ENCODE measurements around the gene PAPPA2. TPM values are rescaled to one million over a fixed set of nuclear protein-coding genes. Genes with fewer than 3 reads are reported as not detected.

PAPPA2 gene
- total and polyA plus RNA-seq, 2 donors (not counting 1 experiment from before 2014, with no cell fraction given): 0.24 to 4.1 TPM

GRCh38 chr1:176785056-176785455, 322.1 kb downstream of the PAPPA2 start:
- Histone ChIP-seq H3K4me2 (ENCODE audit: extremely low read depth, insufficient read depth, low read length) (no peak overlapping the region), H3K9me3 (ENCODE audit: control insufficient read depth, insufficient read depth, low read depth, low read length) (no peaks in the 10 kb centered on the region), H3K9ac (ENCODE audit: insufficient read depth, low read length) (no peak overlapping the region), H4K20me1 (ENCODE audit: control insufficient read depth, extremely low read depth, insufficient read depth, low read length) (no peaks in the 10 kb centered on the region), H3K4me3 (replicated peaks in 1 of 4; ENCODE audit: control extremely low read depth in 1 of 4, insufficient read depth in 1 of 4, low read depth in 3 of 4, low read length in 4 of 4) (no peak overlapping the region), H3K27ac (ENCODE audit: insufficient read depth, low read length) (no peak overlapping the region), H3K27me3 (ENCODE audit: control insufficient read depth, insufficient read depth, low read length) (no peaks in the 10 kb centered on the region), H3K79me2 (ENCODE audit: control insufficient read depth, insufficient read depth, low read length) (no peaks in the 10 kb centered on the region), H3K36me3 (ENCODE audit: control insufficient read depth, insufficient read depth, low read length) (no peaks in the 10 kb centered on the region), H3K4me1 (ENCODE audit: control insufficient read depth, extremely low read depth, insufficient read depth, low read length) (no peaks in the 10 kb centered on the region), H2AFZ (ENCODE audit: low read length) (no peak overlapping the region)
- TF ChIP-seq EZH2 (IDR thresholded peaks at IDR 0.05; ENCODE audit: low read length, missing control alignments) (no peak), CTCF (conservative IDR thresholded peaks at IDR 0.05 in 1 of 2, IDR thresholded peaks at IDR 0.05 in 1 of 2; ENCODE audit: low read depth in 1 of 2, low read length in 2 of 2) (no peak)
- no peak for DNase-seq (ENCODE audit: low read depth in 2 of 2)

GRCh38 chr1:176785791-176786190, 322.8 kb downstream of the PAPPA2 start:
- Histone ChIP-seq H3K4me1 (ENCODE audit: control insufficient read depth, extremely low read depth, insufficient read depth, low read length) (no peaks in the 10 kb centered on the region), H3K27ac (ENCODE audit: insufficient read depth, low read length) (no peak overlapping the region), H3K9ac (ENCODE audit: insufficient read depth, low read length) (no peak overlapping the region), H3K4me2 (ENCODE audit: extremely low read depth, insufficient read depth, low read length) (no peak overlapping the region), H3K4me3 (replicated peaks in 1 of 4; ENCODE audit: control extremely low read depth in 1 of 4, insufficient read depth in 1 of 4, low read depth in 3 of 4, low read length in 4 of 4) (no peak overlapping the region), H3K36me3 (ENCODE audit: control insufficient read depth, insufficient read depth, low read length) (no peaks in the 10 kb centered on the region), H2AFZ (ENCODE audit: low read length) (no peak overlapping the region), H4K20me1 (ENCODE audit: control insufficient read depth, extremely low read depth, insufficient read depth, low read length) (no peaks in the 10 kb centered on the region), H3K79me2 (ENCODE audit: control insufficient read depth, insufficient read depth, low read length) (no peaks in the 10 kb centered on the region), H3K27me3 (ENCODE audit: control insufficient read depth, insufficient read depth, low read length) (no peaks in the 10 kb centered on the region), H3K9me3 (ENCODE audit: control insufficient read depth, insufficient read depth, low read depth, low read length) (no peaks in the 10 kb centered on the region)
- TF ChIP-seq EZH2 (IDR thresholded peaks at IDR 0.05; ENCODE audit: low read length, missing control alignments) (no peak), CTCF (conservative IDR thresholded peaks at IDR 0.05 in 1 of 2, IDR thresholded peaks at IDR 0.05 in 1 of 2; ENCODE audit: low read depth in 1 of 2, low read length in 2 of 2) (no peak)
- no peak for DNase-seq (ENCODE audit: low read depth in 2 of 2)

- Histone ChIP-seq H3K36me3 (ENCODE audit: control insufficient read depth, insufficient read depth, low read length) (no peaks in the 10 kb centered on the region), H3K9me3 (ENCODE audit: control insufficient read depth, insufficient read depth, low read depth, low read length) (no peaks in the 10 kb centered on the region), H3K27me3 (ENCODE audit: control insufficient read depth, insufficient read depth, low read length) (no peaks in the 10 kb centered on the region), H3K79me2 (ENCODE audit: control insufficient read depth, insufficient read depth, low read length) (no peaks in the 10 kb centered on the region), H3K27ac (ENCODE audit: insufficient read depth, low read length) (no peak overlapping the region), H3K4me2 (ENCODE audit: extremely low read depth, insufficient read depth, low read length) (no peak overlapping the region), H2AFZ (ENCODE audit: low read length) (no peak overlapping the region), H4K20me1 (ENCODE audit: control insufficient read depth, extremely low read depth, insufficient read depth, low read length) (no peaks in the 10 kb centered on the region), H3K9ac (ENCODE audit: insufficient read depth, low read length) (no peak overlapping the region), H3K4me3 (replicated peaks in 1 of 4; ENCODE audit: control extremely low read depth in 1 of 4, insufficient read depth in 1 of 4, low read depth in 3 of 4, low read length in 4 of 4) (no peak overlapping the region), H3K4me1 (ENCODE audit: control insufficient read depth, extremely low read depth, insufficient read depth, low read length) (no peaks in the 10 kb centered on the region)
- no peak for TF ChIP-seq CTCF (conservative IDR thresholded peaks at IDR 0.05 in 1 of 2, IDR thresholded peaks at IDR 0.05 in 1 of 2; ENCODE audit: low read depth in 1 of 2, low read length in 2 of 2)
- no peak for TF ChIP-seq EZH2 (IDR thresholded peaks at IDR 0.05; ENCODE audit: low read length, missing control alignments)
- no peak for DNase-seq (ENCODE audit: low read depth in 2 of 2)
Measured at GRCh38 chr1:176786274-176786673, 323.3 kb downstream of the PAPPA2 start.

All from fibroblast of lung (primary cell).